GM21447 (cell line): ENCODE results near the gene NTM.
"Not testable (repeated sequence)": the region's sequence is repeated elsewhere in the genome, so short reads cannot be mapped to it uniquely, and the experiment has no call there.

Experiments used
- ATAC-seq: cut with Tn5 transposase; IDR thresholded peaks from one replicate; pipeline ENCODE4 v1.9.1; 2021; ENCODE audit not compliant: unreplicated experiment

Gene NTM

GRCh38 chr11:132052904-132053303 is 682.5 kb downstream of the NTM start:
- no peak for ATAC-seq

- ATAC-seq, result no peak
Measured at GRCh38 chr11:132054822-132055221, 684.4 kb downstream of the NTM start.

DNA sequence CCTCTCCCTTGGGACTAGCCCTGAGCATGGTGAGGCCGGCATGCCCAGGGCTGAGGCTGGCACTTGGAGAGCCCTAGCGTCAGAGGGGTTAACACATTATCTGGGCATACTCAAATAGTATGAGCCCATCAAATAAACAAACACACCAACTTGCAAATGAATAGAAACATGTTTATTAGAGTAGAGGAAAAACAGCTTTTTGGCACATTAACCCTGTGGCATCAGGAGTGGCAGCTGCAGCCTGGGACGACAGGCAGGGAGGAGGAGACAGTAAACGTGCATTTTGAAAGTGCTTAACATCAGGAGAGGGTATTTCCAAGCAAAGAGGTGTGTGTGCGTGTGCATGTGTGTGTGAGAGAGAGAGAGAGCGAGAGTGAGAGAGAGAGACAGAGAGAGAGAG is 684.9 kb downstream of the NTM start:
- no peak for ATAC-seq

DNA sequence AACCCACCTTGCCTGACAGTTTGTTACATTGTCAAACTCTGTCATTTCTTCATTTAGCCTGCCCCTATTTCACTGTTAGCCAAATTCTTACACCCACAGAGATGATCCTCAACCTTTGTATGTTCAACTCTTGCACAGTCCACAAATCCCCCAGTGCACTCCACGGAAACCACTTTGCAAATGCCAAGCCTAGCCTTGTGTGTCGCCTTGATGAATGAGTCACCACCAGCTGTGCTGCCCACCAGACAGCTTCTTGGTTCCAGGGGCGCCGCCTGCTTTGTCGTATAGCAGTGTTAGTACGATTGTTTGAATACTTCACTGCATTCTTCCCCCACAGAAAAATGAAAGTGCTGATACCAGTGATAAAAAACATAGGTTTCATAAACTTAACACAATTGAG is 686.3 kb downstream of the NTM start:
- ATAC-seq, result no peak

DNA sequence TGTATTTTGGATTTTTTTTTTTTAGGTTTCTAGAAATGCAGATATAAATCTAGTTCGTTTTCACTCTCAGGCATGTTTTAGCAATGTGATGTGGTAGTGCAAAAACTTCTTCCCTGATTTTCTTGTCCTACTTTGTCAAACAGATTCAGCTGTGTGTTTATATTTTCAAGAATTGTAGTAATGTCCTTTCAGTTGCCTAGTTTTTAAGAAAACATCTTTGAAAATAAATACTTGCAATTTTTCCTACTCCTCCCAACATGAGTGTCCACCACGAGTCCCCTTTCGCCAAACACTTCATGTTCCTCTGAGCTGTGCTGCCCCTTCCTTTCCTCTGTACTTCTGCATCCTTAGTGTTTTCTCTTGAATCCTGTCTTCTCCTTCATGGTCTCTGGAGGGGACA is 686.9 kb downstream of the NTM start:
- no peak for ATAC-seq

- ATAC-seq, result no peak
Measured at GRCh38 chr11:132058211-132058772, 687.9 kb downstream of the NTM start.

DNA sequence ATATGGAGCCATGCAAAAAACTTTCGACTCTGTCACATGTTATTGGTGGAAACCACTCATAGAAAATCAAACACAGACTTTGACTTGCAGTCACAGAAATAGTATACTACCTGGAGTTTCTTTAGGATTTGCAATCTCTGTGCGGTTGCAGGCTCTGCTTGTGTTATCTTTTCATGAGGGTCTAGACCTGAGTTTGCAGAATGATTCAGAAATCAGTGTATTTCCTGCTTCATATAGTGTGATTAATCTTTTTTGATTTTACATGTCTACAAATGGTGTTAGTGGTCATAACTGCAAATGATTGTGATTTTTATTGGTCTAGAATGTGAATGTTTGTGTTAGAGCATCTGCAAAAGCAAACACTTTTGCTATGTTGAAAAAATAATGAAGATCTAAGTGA is 690.2 kb downstream of the NTM start:
- ATAC-seq, result no peak

DNA sequence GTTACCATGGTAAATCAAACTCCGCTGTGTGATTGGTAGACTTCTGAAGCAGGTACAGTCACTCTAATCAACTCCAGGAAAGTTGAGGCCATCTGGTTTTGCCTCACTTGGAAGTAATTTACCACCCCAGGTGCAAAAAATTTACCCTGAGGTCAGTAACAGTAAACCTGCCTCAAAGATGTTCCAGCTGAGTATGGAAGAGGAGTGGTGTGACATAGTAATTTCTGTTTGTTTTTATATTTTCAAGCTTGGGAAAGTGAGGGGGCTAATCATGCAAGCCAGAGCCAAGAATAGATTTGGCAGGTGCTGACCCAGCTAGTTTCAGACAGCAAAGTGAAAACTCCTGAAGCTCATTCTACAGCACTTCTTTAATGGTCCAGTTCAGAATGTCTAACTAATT is 691.6 kb downstream of the NTM start:
- no peak for ATAC-seq

DNA sequence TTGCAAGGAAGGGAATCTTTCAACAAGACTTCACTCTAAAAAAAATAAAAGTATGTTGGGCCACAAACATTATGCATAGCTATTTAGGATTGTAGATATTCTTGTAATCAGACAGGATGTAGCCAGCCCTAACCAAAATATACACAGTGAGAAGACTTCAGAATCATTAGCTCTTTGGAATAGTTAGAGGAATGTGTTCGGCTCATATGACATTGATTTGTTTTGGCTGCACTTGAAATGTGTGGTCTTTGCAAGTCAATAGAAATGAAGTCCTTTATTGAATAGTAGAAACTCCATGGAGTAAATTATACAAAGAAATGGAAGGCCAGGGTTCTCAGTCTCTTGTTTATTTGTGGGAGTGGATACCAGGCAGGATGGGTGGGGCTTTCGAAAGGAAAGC is 692.1 kb downstream of the NTM start:
- ATAC-seq, result no peak

GRCh38 chr11:132064987-132065620 is 694.7 kb downstream of the NTM start:
- ATAC-seq, result no peak

DNA sequence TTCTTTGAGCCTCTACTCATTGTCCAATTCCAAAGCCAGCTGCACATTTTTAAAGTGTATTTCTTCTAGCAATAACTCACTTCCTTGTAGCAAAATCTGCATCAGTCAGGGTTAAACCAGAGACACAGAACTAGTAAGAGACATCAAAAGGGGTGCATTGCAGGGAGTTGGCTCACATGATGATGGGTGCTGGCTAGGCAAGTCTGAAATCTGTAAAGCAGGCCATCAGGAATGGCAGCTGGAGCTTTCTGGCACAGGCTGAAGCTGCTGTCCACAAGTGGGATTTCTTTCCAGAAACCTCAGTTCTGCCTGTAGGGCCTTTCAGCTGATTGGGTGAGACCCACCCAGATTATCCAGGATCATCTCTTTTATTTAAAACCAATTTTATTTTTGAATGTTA is 698.1 kb downstream of the NTM start:
- no peak for ATAC-seq

DNA sequence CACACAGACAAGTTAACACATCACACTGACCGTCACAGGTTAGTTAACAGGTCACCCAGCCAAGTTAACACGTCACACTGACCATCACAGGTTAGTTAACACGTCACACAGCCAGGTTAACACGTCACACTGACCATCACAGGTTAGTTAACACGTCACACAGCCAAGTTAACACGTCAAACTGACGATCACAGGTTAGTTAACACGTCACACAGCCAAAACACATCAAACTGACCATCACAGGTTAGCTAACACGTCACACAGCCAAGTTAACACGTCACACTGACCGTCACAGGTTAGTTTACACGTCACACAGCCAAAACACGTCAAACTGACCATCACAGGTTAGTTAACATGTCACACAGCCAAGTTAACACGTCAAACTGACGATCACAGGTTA is 699.2 kb downstream of the NTM start:
- ATAC-seq, result not testable (repeated sequence)

GRCh38 chr11:132070907-132071306 is 700.5 kb downstream of the NTM start:
- ATAC-seq, result not testable (repeated sequence)

- ATAC-seq, result no peak
Measured at GRCh38 chr11:132072044-132072857, 701.8 kb downstream of the NTM start.

DNA sequence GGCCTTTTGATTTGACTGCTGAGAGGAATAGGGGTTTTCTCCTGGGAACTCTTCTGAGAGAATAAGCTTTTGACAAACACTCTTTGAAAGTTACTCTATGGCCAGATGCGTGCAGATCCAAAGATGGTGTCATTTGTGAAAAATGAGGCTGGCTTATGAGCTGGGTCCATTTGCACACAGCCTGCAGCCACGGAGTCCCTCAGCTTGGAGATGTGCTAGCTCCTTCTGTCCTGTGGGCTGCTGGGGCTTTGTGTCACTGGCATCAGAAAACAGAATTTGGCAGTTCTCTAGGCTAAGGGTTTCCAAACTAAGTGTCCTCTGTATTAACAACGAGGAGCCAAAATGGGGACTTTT is 702.4 kb downstream of the NTM start:
- ATAC-seq, result no peak

GRCh38 chr11:132073787-132074186 is 703.4 kb downstream of the NTM start:
- no peak for ATAC-seq

DNA sequence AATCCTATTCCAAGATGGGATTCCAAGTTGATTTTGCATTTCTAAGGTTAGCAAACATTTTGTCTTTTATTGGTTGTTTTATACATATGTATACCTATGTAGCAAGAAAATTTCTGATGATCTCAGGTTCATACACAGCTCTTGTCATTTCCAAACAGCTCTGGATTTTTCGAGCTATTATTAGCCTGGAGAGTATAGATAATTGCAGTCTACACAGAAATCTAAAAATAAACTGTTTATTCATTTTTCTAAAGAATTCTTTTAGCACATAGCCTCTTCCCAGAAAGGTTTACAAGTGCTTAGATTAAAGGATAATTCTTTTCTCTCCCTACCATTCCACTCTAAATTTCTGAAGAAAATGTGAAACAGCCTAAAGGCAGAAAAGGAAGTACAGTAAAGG is 705.0 kb downstream of the NTM start:
- no peak for ATAC-seq

- no peak for ATAC-seq
Measured at GRCh38 chr11:132077416-132077815, 707.0 kb downstream of the NTM start.

DNA sequence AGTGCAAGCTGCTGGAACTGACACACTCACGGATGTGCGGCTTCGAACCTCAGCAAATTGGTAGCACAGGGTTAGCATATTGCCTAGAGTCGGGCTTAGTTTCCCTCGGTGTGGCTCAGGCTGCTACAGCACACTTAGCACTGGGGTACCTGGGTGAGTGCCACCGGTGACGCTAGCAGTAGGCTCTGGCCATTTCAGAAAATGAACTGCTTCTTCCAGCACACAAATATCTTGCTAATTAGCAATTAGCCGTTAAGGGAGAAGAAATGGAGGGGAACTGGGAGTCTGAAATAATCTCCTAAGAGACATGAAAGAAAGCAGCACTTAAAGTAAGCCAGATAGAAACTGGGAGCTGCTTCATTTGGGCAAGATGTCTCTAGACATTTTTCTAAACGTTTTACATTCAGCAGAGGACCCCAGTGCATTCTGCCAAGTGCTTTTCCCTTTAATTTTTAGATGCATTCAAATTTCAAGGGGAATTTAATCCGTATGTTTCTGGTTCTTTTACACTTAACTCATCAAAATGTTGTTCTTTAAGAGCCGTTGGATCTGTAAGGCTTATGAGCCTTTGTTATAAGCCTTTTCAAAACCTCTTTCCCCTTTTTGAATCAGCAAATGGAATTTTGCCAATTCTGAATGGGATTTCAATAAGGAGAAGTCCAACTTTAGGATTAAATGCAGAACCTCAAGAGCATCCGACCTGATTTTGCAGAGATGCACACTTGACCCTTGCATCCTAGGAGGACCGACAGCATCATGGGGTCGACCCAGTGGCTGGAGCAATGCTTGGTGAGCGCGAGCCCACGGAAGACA is 708.1 kb downstream of the NTM start:
- ATAC-seq, result no peak

- no peak for ATAC-seq
Measured at GRCh38 chr11:132080127-132080526, 709.7 kb downstream of the NTM start.

DNA sequence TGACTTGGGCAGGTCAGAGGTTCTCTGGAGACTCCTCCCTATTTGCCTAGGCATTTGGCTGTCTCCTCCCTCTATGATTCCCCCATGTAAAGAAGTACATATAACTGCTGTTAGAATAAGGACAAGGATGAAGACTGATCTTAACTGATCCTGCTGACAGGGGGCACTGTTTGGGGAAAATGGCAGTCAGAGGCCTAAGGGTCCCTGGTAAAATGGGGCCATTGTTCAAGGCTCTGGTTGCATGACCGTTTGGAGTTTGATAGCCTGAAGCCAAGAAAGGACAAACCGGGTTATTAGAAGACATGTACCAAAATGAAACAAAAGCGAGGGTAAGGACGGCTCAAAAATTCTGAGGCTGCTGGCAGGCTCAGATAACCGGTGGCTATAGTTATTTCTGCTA is 712.2 kb downstream of the NTM start:
- no peak for ATAC-seq

DNA sequence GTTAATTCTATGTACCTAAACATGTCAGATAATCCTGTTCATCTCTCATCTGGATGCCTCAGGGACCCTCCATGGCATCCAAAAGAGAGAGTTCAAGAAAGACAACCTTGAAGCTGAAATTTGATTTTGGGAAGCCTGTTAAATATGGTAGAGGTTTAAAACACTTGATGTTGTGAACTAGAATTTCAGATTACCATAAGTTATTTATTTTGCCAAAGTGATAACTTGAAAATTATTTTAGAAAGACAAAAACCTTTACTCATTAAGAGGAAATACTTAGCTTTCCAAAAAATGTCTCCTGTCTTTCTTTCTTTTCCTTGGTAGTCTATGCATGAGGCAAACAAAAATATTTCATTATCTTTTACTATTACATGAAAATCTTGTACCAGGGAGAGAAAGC is 714.0 kb downstream of the NTM start:
- no peak for ATAC-seq
